ENCODE measurements around the gene PPP6C. TPM values are rescaled to one million over a fixed set of nuclear protein-coding genes. Genes with fewer than 3 reads are reported as not detected.
"Not testable (repeated sequence)": the region's sequence is repeated elsewhere in the genome, so short reads cannot be mapped to it uniquely, and the experiment has no call there.

The PPP6C gene
- total RNA-seq, 1 experiment from 2014 or later: 53.3 TPM

- H3K9ac ChIP-seq (ENCODE audit: extremely low read depth, insufficient read length, low read length): no peak overlapping the region
- H3K4me2 ChIP-seq (ENCODE audit: insufficient read depth, insufficient read length, low read length): no peak overlapping the region
- H3K9me3 Mint-ChIP-seq: no peaks in the 10 kb centered on the region
- no peaks in the 10 kb centered on the region for H3K4me1 Mint-ChIP-seq
- H3K27me3 Mint-ChIP-seq (ENCODE audit: low read depth): no peaks in the 10 kb centered on the region
- H3K79me2 ChIP-seq (ENCODE audit: insufficient read depth, low read length): no peaks in the 10 kb centered on the region
- H4K91ac ChIP-seq (ENCODE audit: insufficient read length, low read depth, low read length): no peak overlapping the region
- no peak overlapping the region for H2BK120ac ChIP-seq (ENCODE audit: low read depth, low read length, poor library complexity, severe bottlenecking)
- H3K27ac Mint-ChIP-seq: peak overlapping the region in 2 of 3 experiments; percentile 16 to 52; a peak in 1 of 7 replicates
- H2BK12ac ChIP-seq (ENCODE audit: insufficient read length, low read depth, low read length): no peak overlapping the region
- H3K36me3 Mint-ChIP-seq (ENCODE audit: insufficient read depth in 1 of 3, low read depth in 3 of 3): peaks cover 10 to 22% (median 20%) of the 10 kb centered on the region in 3 experiments; a peak in 6 of 7 replicates
- no peak overlapping the region for H3K4ac ChIP-seq (ENCODE audit: low read depth, low read length)
- H4K20me1 ChIP-seq (ENCODE audit: control insufficient read depth, insufficient read depth, insufficient read length): no peaks in the 10 kb centered on the region
- no peak overlapping the region for H4K8ac ChIP-seq (replicated peaks; ENCODE audit: insufficient read length, low read depth, low read length)
- H3K18ac ChIP-seq (ENCODE audit: insufficient read length, low read depth, low read length): no peak overlapping the region
- H3K23ac ChIP-seq (ENCODE audit: insufficient read length, low read depth, low read length): no peak overlapping the region
- H3K27me3 ChIP-seq (ENCODE audit: insufficient read depth, low read length): no peaks in the 10 kb centered on the region
- DNase-seq: no peak
- H3K56ac ChIP-seq (ENCODE audit: insufficient read length, low read depth, low read length): no peak overlapping the region
- H3K4me1 ChIP-seq (ENCODE audit: insufficient read depth, low read length): no peaks in the 10 kb centered on the region
- H2BK20ac ChIP-seq (ENCODE audit: low read depth, low read length, poor library complexity, severe bottlenecking): no peak overlapping the region
- no peak overlapping the region for H2AK5ac ChIP-seq (ENCODE audit: insufficient read length, low read length)
- no CpG with 5 or more reads among the region's 2 CpGs for WGBS (ENCODE audit: extremely low coverage, insufficient read length, low lambda C conversion rate)
- H3K4me3 Mint-ChIP-seq: no peak overlapping the region
- H3K9me3 ChIP-seq (ENCODE audit: control insufficient read depth, low read depth, low read length): no peaks in the 10 kb centered on the region
- no peaks in the 10 kb centered on the region for H3K23me2 ChIP-seq (ENCODE audit: insufficient read length, low read depth, low read length, poor library complexity, severe bottlenecking)
- no peak overlapping the region for H3T11ph ChIP-seq (ENCODE audit: low read length)
- peaks cover 4% of the 10 kb centered on the region for H3K79me1 ChIP-seq (ENCODE audit: insufficient read depth, low read depth, low read length, poor library complexity, severe bottlenecking)
- no peak overlapping the region for H3K27ac ChIP-seq (ENCODE audit: insufficient read length, low read depth, low read length)
- no peak for TF ChIP-seq CTCF (conservative IDR thresholded peaks at IDR 0.05)
- no peak overlapping the region for H2AFZ ChIP-seq (ENCODE audit: low read length)
- H2BK5ac ChIP-seq (ENCODE audit: insufficient read length, low read length): no peak overlapping the region
- H2BK15ac ChIP-seq (ENCODE audit: low read depth, low read length): no peak overlapping the region
- H3K14ac ChIP-seq (ENCODE audit: insufficient read depth, low read length): no peak overlapping the region
- no peak overlapping the region for H4K5ac ChIP-seq (ENCODE audit: insufficient read length, low read depth, low read length)
Observed at GRCh38 chr9:125166762-125167161, 22.8 kb downstream of the PPP6C start.

GRCh38 chr9:125162891-125163290 is 26.7 kb downstream of the PPP6C start:
- H3K9me3 Mint-ChIP-seq; H3K9ac ChIP-seq (ENCODE audit: extremely low read depth, insufficient read length, low read length); H3K18ac ChIP-seq (ENCODE audit: insufficient read length, low read depth, low read length); H3K23ac ChIP-seq (ENCODE audit: insufficient read length, low read depth, low read length); H2AK5ac ChIP-seq (ENCODE audit: insufficient read length, low read length); H2BK20ac ChIP-seq (ENCODE audit: low read depth, low read length, poor library complexity, severe bottlenecking); H3K27me3 ChIP-seq (ENCODE audit: insufficient read depth, low read length); H3K4me1 Mint-ChIP-seq; H2BK120ac ChIP-seq (ENCODE audit: low read depth, low read length, poor library complexity, severe bottlenecking); H4K5ac ChIP-seq (ENCODE audit: insufficient read length, low read depth, low read length); H3K79me2 ChIP-seq (ENCODE audit: insufficient read depth, low read length); H2AFZ ChIP-seq (ENCODE audit: low read length); H3K56ac ChIP-seq (ENCODE audit: insufficient read length, low read depth, low read length); H3K14ac ChIP-seq (ENCODE audit: insufficient read depth, low read length); H2BK12ac ChIP-seq (ENCODE audit: insufficient read length, low read depth, low read length); H3K79me1 ChIP-seq (ENCODE audit: insufficient read depth, low read depth, low read length, poor library complexity, severe bottlenecking); H2BK15ac ChIP-seq (ENCODE audit: low read depth, low read length); DNase-seq; H2BK5ac ChIP-seq (ENCODE audit: insufficient read length, low read length); H3K23me2 ChIP-seq (ENCODE audit: insufficient read length, low read depth, low read length, poor library complexity, severe bottlenecking); H3K4me1 ChIP-seq (ENCODE audit: insufficient read depth, low read length); H4K8ac ChIP-seq (replicated peaks; ENCODE audit: insufficient read length, low read depth, low read length); H3K9me3 ChIP-seq (ENCODE audit: control insufficient read depth, low read depth, low read length); H3K4ac ChIP-seq (ENCODE audit: low read depth, low read length); H3T11ph ChIP-seq (ENCODE audit: low read length); H4K91ac ChIP-seq (ENCODE audit: insufficient read length, low read depth, low read length); H4K20me1 ChIP-seq (ENCODE audit: control insufficient read depth, insufficient read depth, insufficient read length); H3K27me3 Mint-ChIP-seq (ENCODE audit: low read depth); H3K27ac Mint-ChIP-seq; H3K4me2 ChIP-seq (ENCODE audit: insufficient read depth, insufficient read length, low read length); H3K27ac ChIP-seq (ENCODE audit: insufficient read length, low read depth, low read length); H3K4me3 Mint-ChIP-seq: not testable (repeated sequence)
- H3K36me3 Mint-ChIP-seq (ENCODE audit: insufficient read depth in 1 of 3, low read depth in 3 of 3): peaks cover 3 to 11% (median 7%) of the 10 kb centered on the region in 3 experiments; a peak in 6 of 7 replicates
- WGBS (ENCODE audit: extremely low coverage, insufficient read length, low lambda C conversion rate): no CpG with 5 or more reads among the region's 6 CpGs

All from H9 (cell line).